Measurements from ENCODE around the gene DUOXA1.
"Not testable (repeated sequence)": the region's sequence is repeated elsewhere in the genome, so short reads cannot be mapped to it uniquely, and the experiment has no call there.

DNA sequence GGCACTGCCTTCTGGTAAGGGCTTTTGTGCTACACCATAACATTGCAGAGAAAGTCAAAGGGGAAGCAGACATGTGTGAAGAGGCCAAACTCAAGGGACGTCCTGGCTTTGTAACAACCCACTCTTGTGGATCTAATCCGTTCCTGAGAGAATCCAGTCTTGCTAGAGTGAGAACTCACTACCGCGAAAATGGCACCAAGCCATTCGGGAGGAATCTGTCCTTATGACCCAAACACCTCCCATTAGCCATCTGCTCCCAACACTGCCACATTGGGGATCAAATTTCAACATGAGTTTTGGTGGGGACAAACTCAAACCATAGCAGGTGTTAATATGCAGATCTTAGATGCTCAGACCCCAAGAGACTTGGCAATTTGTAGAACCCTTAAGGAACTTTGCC is 50.5 kb downstream of the DUOXA1 start:
- not testable (repeated sequence) for TF ChIP-seq NFE2L2 (conservative IDR thresholded peaks at IDR 0.05; ENCODE audit: low read length); JUNB (IDR thresholded peaks at IDR 0.05); MAFK (IDR thresholded peaks at IDR 0.05; ENCODE audit: partially characterized antibody); MYC (IDR thresholded peaks at IDR 0.05; ENCODE audit: borderline replicate concordance, low read length); RAD21 (conservative IDR thresholded peaks at IDR 0.05 in 1 of 2, IDR thresholded peaks at IDR 0.05 in 1 of 2); ZFP36 (IDR thresholded peaks at IDR 0.05; ENCODE audit: borderline replicate concordance, partially characterized antibody); FOSL2 (IDR thresholded peaks at IDR 0.05); FOSL2 (CRISPR knock-in tag; IDR thresholded peaks at IDR 0.05); POLR2A (IDR thresholded peaks at IDR 0.05; ENCODE audit: low read length); RCOR1 (IDR thresholded peaks at IDR 0.05; ENCODE audit: low read depth, low read length)
- TF ChIP-seq, protein P1, sequence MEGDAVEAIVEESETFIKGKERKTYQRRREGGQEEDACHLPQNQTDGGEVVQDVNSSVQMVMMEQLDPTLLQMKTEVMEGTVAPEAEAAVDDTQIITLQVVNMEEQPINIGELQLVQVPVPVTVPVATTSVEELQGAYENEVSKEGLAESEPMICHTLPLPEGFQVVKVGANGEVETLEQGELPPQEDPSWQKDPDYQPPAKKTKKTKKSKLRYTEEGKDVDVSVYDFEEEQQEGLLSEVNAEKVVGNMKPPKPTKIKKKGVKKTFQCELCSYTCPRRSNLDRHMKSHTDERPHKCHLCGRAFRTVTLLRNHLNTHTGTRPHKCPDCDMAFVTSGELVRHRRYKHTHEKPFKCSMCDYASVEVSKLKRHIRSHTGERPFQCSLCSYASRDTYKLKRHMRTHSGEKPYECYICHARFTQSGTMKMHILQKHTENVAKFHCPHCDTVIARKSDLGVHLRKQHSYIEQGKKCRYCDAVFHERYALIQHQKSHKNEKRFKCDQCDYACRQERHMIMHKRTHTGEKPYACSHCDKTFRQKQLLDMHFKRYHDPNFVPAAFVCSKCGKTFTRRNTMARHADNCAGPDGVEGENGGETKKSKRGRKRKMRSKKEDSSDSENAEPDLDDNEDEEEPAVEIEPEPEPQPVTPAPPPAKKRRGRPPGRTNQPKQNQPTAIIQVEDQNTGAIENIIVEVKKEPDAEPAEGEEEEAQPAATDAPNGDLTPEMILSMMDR (IDR thresholded peaks at IDR 0.05), result not testable (repeated sequence)
